Right lobe of liver (tissue), 6 donors: ENCODE measurements around the gene CADM2. TPM values are rescaled to one million over a fixed set of nuclear protein-coding genes. Genes with fewer than 3 reads are reported as not detected.

Experiments used
- ATAC-seq, 4 donors: fragments of 200-7000 bp; cut with Tn5 transposase; one replicate each; pipeline ENCODE4 v1.9.1; 2020; ENCODE audit warnings: mild to moderate bottlenecking in 4 of 4, moderate library complexity in 4 of 4
- DNase-seq, 3 donors: peaks; one replicate each; pipeline ENCODE4 v3.0.0-alpha.2; 2020
- H3K27ac ChIP-seq, 3 donors: fragments of 200-600 bp; one replicate each; pipeline ENCODE4 v1.8.0; 2022
- H3K27me3 ChIP-seq, 2 donors: fragments of 200-600 bp; one replicate each; pipeline ENCODE4 v1.8.0; 2022
- H3K36me3 ChIP-seq, 4 donors: fragments of 200-600 bp; sonication (generic) in 1 of 4; one replicate each; pipeline versions ENCODE4 v1.5.1 to v1.8.0; 2017 to 2022; ENCODE audit warnings: control low read depth in 1 of 4
- H3K4me1 ChIP-seq, 4 donors: fragments of 200-600 bp; sonication (generic) in 1 of 4; one replicate each; pipeline versions ENCODE4 v1.5.1 to v1.8.0; 2017 to 2022; ENCODE audit warnings: control low read depth in 1 of 4
- H3K4me3 ChIP-seq, 3 donors: fragments of 200-600 bp; one replicate each; pipeline ENCODE4 v1.8.0; 2022
- H3K9me3 ChIP-seq, 4 donors: fragments of 200-600 bp; sonication (generic) in 1 of 4; one replicate each; pipeline versions ENCODE4 v1.5.1 to v1.8.0; 2017 to 2022; ENCODE audit warnings: control low read depth in 1 of 4
- POLR2A ChIP-seq: fragments of 450-650 bp; IDR thresholded peaks from one replicate; pipeline ENCODE4 v1.6.1; 2017; ENCODE audit warnings: antibody characterized with exemption, mild to moderate bottlenecking
- WGBS: methylation state at CpG from one replicate; pipeline ENCODE4 v1.1.6; 2018; ENCODE audit warnings: low coverage, low lambda C conversion rate; ENCODE audit not compliant: insufficient coverage; ENCODE audit errors: missing lambda C conversion rate; 5-methylcytosine and 5-hydroxymethylcytosine counted together
- intact Hi-C, 2 donors: fragments of 100-400 bp; cut with DNase I; formaldehyde crosslinking; loops; one replicate each; pipeline versions ENCODE4 v1.11.2 to v1.14.1; 2022
- total RNA-seq, 6 experiments: library from RNA; depleted of rRNA in 2 of 6; stranded (reverse); fragments of >200 nt in 2 of 6; fragmentation: NEBNext Ultra II Directional in 3 of 6; extraction: Animal tissue kit (Norgen Biotek cat#: 25700) in 3 of 6; gene quantifications; one replicate each; pipeline versions ENCODE4 v1.1.0 to v1.2.4, GENCODE V29; 2016 to 2023
- TF ChIP-seq, protein P1 (sequence below), 4 donors: fragments of 200-600 bp in 3 of 4; fragments of 450-650 bp in 1 of 4; IDR thresholded peaks; one replicate each; pipeline versions ENCODE4 v1.5.1 to v1.8.0; 2016 to 2022; ENCODE audit warnings: antibody characterized with exemption in 4 of 4, mild to moderate bottlenecking in 2 of 4
- donor health status: DM: no; HTN: yes; CAD: no.
- donor health status: DM: no; HTN: no; CAD: no.
- donor health status: DM: no; HTN: no; CAD: no.
- donor health status: DM: no; HTN: yes; CAD: no.
- donor health status: DM: no; HTN: yes; CAD: no.

CADM2 gene
- total RNA-seq, 6 experiments from 2014 or later = under 0.01 to 1.7 (median 0.15) TPM

DNA sequence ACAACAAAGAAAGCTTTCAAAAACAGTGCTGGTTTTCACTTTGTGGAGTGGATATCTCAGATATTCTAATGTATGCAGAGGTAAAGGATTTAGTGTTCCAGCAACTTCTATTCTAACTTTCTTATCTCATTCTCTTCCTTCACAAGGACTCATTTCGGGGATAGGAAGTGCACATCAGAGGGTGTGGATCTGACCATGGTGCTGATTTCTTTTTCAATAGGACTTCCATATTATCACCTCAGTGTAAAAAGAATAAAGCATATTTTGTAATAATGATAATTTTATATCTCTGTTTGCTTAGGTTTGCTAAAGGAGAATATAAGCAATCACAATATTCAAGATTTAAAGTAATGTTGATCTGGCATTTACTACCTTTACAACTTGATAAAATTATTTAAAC is 12.5 kb upstream of the CADM2 start:
- Histone ChIP-seq H3K27ac (no peak overlapping the region), H3K36me3 (no peaks in the 10 kb centered on the region), H3K4me3 (no peak overlapping the region), H3K4me1 (no peaks in the 10 kb centered on the region), H3K9me3 (no peaks in the 10 kb centered on the region), H3K27me3 (peaks cover 0 to 4% of the 10 kb centered on the region in 2 donors)
- no peak for ATAC-seq
- TF ChIP-seq, protein P1, sequence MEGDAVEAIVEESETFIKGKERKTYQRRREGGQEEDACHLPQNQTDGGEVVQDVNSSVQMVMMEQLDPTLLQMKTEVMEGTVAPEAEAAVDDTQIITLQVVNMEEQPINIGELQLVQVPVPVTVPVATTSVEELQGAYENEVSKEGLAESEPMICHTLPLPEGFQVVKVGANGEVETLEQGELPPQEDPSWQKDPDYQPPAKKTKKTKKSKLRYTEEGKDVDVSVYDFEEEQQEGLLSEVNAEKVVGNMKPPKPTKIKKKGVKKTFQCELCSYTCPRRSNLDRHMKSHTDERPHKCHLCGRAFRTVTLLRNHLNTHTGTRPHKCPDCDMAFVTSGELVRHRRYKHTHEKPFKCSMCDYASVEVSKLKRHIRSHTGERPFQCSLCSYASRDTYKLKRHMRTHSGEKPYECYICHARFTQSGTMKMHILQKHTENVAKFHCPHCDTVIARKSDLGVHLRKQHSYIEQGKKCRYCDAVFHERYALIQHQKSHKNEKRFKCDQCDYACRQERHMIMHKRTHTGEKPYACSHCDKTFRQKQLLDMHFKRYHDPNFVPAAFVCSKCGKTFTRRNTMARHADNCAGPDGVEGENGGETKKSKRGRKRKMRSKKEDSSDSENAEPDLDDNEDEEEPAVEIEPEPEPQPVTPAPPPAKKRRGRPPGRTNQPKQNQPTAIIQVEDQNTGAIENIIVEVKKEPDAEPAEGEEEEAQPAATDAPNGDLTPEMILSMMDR (IDR thresholded peaks at IDR 0.05) = no peak
- TF ChIP-seq POLR2A = no peak
- intact Hi-C loops = no loop called here
- no peak for DNase-seq
- 0% methylated on average over 1 of the region's 1 CpG for WGBS

DNA sequence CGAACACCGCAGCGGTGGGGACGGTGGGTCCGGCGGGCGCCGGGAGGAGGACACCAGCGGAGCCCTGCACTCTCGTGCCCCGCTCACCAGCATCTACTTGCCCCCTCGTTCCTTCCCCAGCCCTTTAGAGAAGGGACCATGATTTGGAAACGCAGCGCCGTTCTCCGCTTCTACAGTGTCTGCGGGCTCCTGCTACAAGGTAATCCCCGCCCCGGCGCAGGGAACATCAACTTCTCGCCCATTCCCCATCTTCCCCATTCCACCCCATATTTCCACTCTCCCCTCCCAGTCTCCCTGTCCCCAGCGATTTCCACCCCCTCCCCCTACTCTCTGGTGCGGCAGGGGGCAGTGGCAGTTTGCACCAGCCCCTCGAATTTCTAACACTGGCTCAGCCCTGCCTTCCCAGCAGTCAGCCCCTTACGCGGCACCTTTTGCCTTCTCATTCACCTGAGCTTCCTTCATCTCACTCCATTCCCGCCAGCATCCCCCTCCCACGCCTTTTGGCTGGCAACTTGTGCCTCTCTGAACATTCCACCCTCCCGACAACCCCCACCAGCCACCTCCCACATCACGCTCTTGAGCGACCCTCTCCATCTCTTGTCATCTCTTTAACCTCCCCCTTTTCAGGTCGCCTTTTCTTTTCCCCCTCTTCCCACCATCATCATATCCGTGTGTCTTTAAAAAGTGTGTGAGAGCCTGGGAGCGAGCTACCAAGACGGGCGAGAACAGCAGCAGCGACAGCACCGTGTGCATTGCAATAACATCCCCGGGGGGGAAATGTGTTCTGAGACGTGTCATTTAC is 882 bp downstream of the CADM2 start:
- TF ChIP-seq POLR2A = no peak
- TF ChIP-seq, protein P1 (IDR thresholded peaks at IDR 0.05) = no peak
- peaks cover 0 to 4% (median 0%) of the 10 kb centered on the region in 4 donors for H3K4me1 ChIP-seq
- 2% methylated on average over 22 of the region's 40 CpGs for WGBS
- no peak for ATAC-seq
- H3K27ac ChIP-seq = no peak overlapping the region
- H3K9me3 ChIP-seq = no peaks in the 10 kb centered on the region
- peak in 1 of 3 donors; percentile 17 for DNase-seq
- H3K4me3 ChIP-seq = peak overlapping the region; percentile 50 to 63 (median 52)
- H3K27me3 ChIP-seq = peaks cover 5 to 25% of the 10 kb centered on the region in 2 donors
- no peaks in the 10 kb centered on the region for H3K36me3 ChIP-seq
- intact Hi-C loops = no loop called here

DNA sequence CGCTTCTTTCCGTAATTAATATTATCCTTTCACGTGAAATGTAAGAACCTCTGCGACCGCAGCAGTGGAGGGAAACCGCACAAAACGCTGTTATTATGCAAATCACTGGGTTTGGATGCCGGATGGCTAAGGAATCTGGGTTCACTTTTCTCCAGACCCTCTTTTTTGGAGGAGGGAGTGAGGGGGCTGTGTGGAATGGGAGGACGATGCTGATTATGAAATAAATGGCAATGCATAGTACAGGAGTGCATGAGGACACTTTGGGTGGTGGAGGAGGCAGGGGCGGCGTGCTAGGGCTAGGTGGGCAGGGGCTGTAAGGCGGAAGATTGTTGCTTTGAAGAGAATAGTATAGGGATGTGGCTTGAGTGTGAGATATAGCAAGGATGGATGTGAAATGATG is 1.8 kb downstream of the CADM2 start:
- DNase-seq (no peak), ATAC-seq (no peak)
- H3K4me3 ChIP-seq = no peak overlapping the region
- TF ChIP-seq POLR2A = no peak
- TF ChIP-seq, protein P1 (IDR thresholded peaks at IDR 0.05) = no peak
- WGBS = 2% methylated on average over 12 of the region's 12 CpGs
- H3K9me3 ChIP-seq = no peaks in the 10 kb centered on the region
- H3K27me3 ChIP-seq = peaks cover 5 to 18% of the 10 kb centered on the region in 2 donors
- H3K36me3 ChIP-seq = no peaks in the 10 kb centered on the region
- intact Hi-C loops = no loop called here
- no peak overlapping the region for H3K27ac ChIP-seq
- H3K4me1 ChIP-seq = peaks cover 0 to 4% (median 0%) of the 10 kb centered on the region in 4 donors

DNA sequence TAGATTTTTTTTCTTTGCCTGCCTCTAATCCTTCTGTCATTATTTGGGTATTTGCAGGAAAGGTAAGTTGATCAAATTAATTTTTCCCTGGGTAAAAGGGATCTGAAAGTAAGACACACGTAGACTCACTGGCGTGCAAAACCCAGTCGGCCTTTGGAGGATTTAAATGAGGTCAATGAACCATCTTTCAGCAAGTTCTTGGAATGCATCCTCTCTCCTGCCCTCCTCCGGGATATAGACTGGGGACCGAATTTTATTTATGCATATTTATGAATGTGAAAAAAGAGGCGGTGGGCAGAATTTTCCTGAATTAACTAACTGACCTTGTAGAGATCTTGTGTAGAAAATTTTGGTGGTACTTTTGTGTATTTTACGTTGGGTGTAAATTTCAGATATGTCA is 2.2 kb downstream of the CADM2 start:
- DNase-seq (no peak), ATAC-seq (no peak)
- no peak for TF ChIP-seq POLR2A
- TF ChIP-seq, protein P1 (IDR thresholded peaks at IDR 0.05) = no peak
- intact Hi-C loops = no loop called here
- H3K27me3 ChIP-seq = peaks cover 5 to 18% of the 10 kb centered on the region in 2 donors
- no peak overlapping the region for H3K4me3 ChIP-seq
- H3K27ac ChIP-seq = no peak overlapping the region
- H3K4me1 ChIP-seq = peaks cover 0 to 4% (median 0%) of the 10 kb centered on the region in 4 donors
- 11% methylated on average over 7 of the region's 7 CpGs for WGBS
- H3K9me3 ChIP-seq = no peaks in the 10 kb centered on the region
- H3K36me3 ChIP-seq = no peaks in the 10 kb centered on the region
